ENCODE data around the gene C2CD4C.

C2CD4C gene

DNA sequence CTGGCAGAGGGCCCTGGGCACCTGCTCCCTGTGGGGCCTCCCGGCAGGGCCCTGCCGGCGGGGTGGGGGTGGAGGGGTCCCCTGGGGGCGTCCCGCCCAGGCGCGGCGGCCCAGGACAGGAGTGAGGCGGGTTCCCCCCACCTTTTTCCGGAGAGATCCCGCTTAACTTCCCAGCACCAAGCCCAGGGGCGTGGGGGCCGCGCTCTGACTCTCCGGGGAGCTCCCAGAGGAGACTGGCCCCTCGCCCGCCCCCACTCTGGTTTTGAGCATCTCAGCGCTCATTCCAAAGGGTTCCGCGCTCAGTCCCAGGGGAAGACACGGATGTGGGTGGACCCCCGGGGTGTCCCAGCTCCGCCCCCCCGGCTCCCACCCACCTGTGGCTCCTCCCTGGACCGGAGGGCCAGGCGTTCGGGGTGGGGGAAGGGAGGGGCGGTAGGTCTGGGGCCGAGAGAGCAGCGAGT lies 476 bp downstream of the C2CD4C start:
- Histone ChIP-seq H3K4me3 (ENCODE audit: low read depth in 1 of 2, low read length in 2 of 2) (peak overlapping the region in 1 of 2 experiments; percentile 50; a peak in 3 of 4 replicates), H3K79me2 (ENCODE audit: insufficient read depth, low read length) (no peaks in the 10 kb centered on the region), H3K9me3 (ENCODE audit: insufficient read depth, low read length, severe bottlenecking) (peaks cover 3% of the 10 kb centered on the region), H3K4me1 (ENCODE audit: insufficient read depth, low read length) (peaks cover 14% of the 10 kb centered on the region), H3K36me3 (ENCODE audit: insufficient read depth, low read length) (no peaks in the 10 kb centered on the region), H2AFZ (ENCODE audit: low read depth, low read length) (no peak overlapping the region), H3K27ac (ENCODE audit: low read length) (no peak overlapping the region), H3K9ac (ENCODE audit: low read depth, low read length) (peak overlapping the region; percentile 48; the same call in 1 of the 2 replicates), H3K27me3 (ENCODE audit: insufficient read depth, low read length, poor library complexity) (peaks cover 7% of the 10 kb centered on the region), H3K4me2 (ENCODE audit: insufficient read depth, low read length) (peak overlapping the region; percentile 66), H4K20me1 (ENCODE audit: insufficient read depth, low read length) (no peaks in the 10 kb centered on the region)
- no peak for TF ChIP-seq EZH2 (IDR thresholded peaks at IDR 0.05; ENCODE audit: borderline replicate concordance, low read depth, low read length, severe bottlenecking)
- TF ChIP-seq, protein P1, sequence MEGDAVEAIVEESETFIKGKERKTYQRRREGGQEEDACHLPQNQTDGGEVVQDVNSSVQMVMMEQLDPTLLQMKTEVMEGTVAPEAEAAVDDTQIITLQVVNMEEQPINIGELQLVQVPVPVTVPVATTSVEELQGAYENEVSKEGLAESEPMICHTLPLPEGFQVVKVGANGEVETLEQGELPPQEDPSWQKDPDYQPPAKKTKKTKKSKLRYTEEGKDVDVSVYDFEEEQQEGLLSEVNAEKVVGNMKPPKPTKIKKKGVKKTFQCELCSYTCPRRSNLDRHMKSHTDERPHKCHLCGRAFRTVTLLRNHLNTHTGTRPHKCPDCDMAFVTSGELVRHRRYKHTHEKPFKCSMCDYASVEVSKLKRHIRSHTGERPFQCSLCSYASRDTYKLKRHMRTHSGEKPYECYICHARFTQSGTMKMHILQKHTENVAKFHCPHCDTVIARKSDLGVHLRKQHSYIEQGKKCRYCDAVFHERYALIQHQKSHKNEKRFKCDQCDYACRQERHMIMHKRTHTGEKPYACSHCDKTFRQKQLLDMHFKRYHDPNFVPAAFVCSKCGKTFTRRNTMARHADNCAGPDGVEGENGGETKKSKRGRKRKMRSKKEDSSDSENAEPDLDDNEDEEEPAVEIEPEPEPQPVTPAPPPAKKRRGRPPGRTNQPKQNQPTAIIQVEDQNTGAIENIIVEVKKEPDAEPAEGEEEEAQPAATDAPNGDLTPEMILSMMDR (IDR thresholded peaks at IDR 0.05; ENCODE audit: borderline replicate concordance, extremely low read depth, low read length, poor library complexity, severe bottlenecking) = no peak
- no peak for ATAC-seq (ENCODE audit: insufficient read depth, low read depth)
- peak; percentile 15 for DNase-seq

- no peaks in the 10 kb centered on the region for H4K20me1 ChIP-seq (ENCODE audit: insufficient read depth, low read length)
- no peak overlapping the region for H3K27ac ChIP-seq (ENCODE audit: low read length)
- H3K9ac ChIP-seq (ENCODE audit: low read depth, low read length) = peak overlapping the region; percentile 48; the same call in 1 of the 2 replicates
- no peaks in the 10 kb centered on the region for H3K36me3 ChIP-seq (ENCODE audit: insufficient read depth, low read length)
- no peak overlapping the region for H2AFZ ChIP-seq (ENCODE audit: low read depth, low read length)
- peaks cover 3% of the 10 kb centered on the region for H3K9me3 ChIP-seq (ENCODE audit: insufficient read depth, low read length, severe bottlenecking)
- DNase-seq (no peak), ATAC-seq (ENCODE audit: insufficient read depth, low read depth) (no peak)
- peak overlapping the region; percentile 66 for H3K4me2 ChIP-seq (ENCODE audit: insufficient read depth, low read length)
- H3K4me3 ChIP-seq (ENCODE audit: low read depth in 1 of 2, low read length in 2 of 2) = peak overlapping the region in 1 of 2 experiments; percentile 50; a peak in 1 of 4 replicates
- peaks cover 7% of the 10 kb centered on the region for H3K27me3 ChIP-seq (ENCODE audit: insufficient read depth, low read length, poor library complexity)
- H3K4me1 ChIP-seq (ENCODE audit: insufficient read depth, low read length) = peaks cover 14% of the 10 kb centered on the region
- no peak for TF ChIP-seq EZH2 (IDR thresholded peaks at IDR 0.05; ENCODE audit: borderline replicate concordance, low read depth, low read length, severe bottlenecking)
- TF ChIP-seq, protein P1 (IDR thresholded peaks at IDR 0.05; ENCODE audit: borderline replicate concordance, extremely low read depth, low read length, poor library complexity, severe bottlenecking) = no peak
- H3K79me2 ChIP-seq (ENCODE audit: insufficient read depth, low read length) = no peaks in the 10 kb centered on the region
Observed at GRCh38 chr19:407511-408440, 1.2 kb downstream of the C2CD4C start.

DNA sequence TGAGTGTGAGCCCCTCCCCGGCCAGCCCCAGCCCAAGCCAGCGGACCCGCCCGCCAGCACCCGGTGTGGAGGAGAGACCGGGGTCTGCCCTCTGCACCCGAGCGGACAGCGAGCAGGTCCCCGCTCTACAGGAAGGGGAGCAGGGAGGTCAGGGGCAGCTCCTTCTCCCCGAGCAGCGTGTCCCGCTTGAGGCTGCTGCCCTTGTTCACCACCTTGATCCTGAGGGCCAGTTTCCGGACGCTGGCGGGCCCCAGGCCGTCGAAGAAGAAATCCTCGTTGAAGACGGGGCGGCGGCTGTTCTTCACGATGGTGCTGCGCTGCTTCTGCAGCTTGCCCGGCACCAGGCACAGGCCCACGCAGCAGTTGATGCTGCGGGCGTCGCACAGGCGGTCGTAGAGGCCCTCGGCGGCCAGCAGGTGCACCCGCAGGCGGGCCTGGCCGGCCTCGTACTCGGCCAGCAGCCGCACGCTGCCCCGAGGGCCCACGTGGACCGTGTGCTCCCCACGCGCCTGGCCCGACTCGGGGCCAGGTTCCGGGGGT lies 1.9 kb downstream of the C2CD4C start:
- H3K4me2 ChIP-seq (ENCODE audit: insufficient read depth, low read length) = no peak overlapping the region
- peaks cover 14% of the 10 kb centered on the region for H3K4me1 ChIP-seq (ENCODE audit: insufficient read depth, low read length)
- ATAC-seq (ENCODE audit: insufficient read depth, low read depth) (no peak), DNase-seq (no peak)
- H4K20me1 ChIP-seq (ENCODE audit: insufficient read depth, low read length) = no peaks in the 10 kb centered on the region
- no peak overlapping the region for H3K4me3 ChIP-seq (ENCODE audit: low read depth in 1 of 2, low read length in 2 of 2)
- H3K36me3 ChIP-seq (ENCODE audit: insufficient read depth, low read length) = no peaks in the 10 kb centered on the region
- peaks cover 7% of the 10 kb centered on the region for H3K27me3 ChIP-seq (ENCODE audit: insufficient read depth, low read length, poor library complexity)
- no peak overlapping the region for H2AFZ ChIP-seq (ENCODE audit: low read depth, low read length)
- H3K79me2 ChIP-seq (ENCODE audit: insufficient read depth, low read length) = no peaks in the 10 kb centered on the region
- no peak overlapping the region for H3K9ac ChIP-seq (ENCODE audit: low read depth, low read length)
- TF ChIP-seq, protein P1 (IDR thresholded peaks at IDR 0.05; ENCODE audit: borderline replicate concordance, extremely low read depth, low read length, poor library complexity, severe bottlenecking) = no peak
- no peak for TF ChIP-seq EZH2 (IDR thresholded peaks at IDR 0.05; ENCODE audit: borderline replicate concordance, low read depth, low read length, severe bottlenecking)
- peaks cover 3% of the 10 kb centered on the region for H3K9me3 ChIP-seq (ENCODE audit: insufficient read depth, low read length, severe bottlenecking)
- H3K27ac ChIP-seq (ENCODE audit: low read length) = no peak overlapping the region
